Muscle layer of colon (tissue), 2 donors: ENCODE data around the gene ZIC1.
A peak's percentile ranks its signal among the peaks of the same experiment; 100 is the strongest.

Experiments
- H3K27ac ChIP-seq: one replicate; pipeline ENCODE4 v1.7.0; 2013; ENCODE audit warnings: low read depth, mild to moderate bottlenecking, low read length, moderate library complexity
- H3K27me3 ChIP-seq, 2 donors: one replicate each; pipeline ENCODE4 v1.7.0; 2013; ENCODE audit warnings: low read length in 2 of 2, mild to moderate bottlenecking in 2 of 2; ENCODE audit not compliant: insufficient read depth in 2 of 2, control insufficient read depth in 1 of 2
- H3K36me3 ChIP-seq: one replicate; pipeline ENCODE4 v1.7.0; 2013; ENCODE audit warnings: mild to moderate bottlenecking, low read length; ENCODE audit not compliant: insufficient read depth
- H3K4me1 ChIP-seq: one replicate; pipeline ENCODE4 v1.7.0; 2013; ENCODE audit warnings: mild to moderate bottlenecking, low read length; ENCODE audit not compliant: insufficient read depth
- H3K4me3 ChIP-seq, 2 donors: one replicate each; pipeline ENCODE4 v1.7.0; 2013; ENCODE audit warnings: low read length in 2 of 2, low read depth in 1 of 2, mild to moderate bottlenecking in 1 of 2, moderate library complexity in 1 of 2
- H3K9ac ChIP-seq: one replicate; pipeline ENCODE4 v1.7.0; 2013; ENCODE audit warnings: low read length
- H3K9me3 ChIP-seq: one replicate; pipeline ENCODE4 v1.7.0; 2013; ENCODE audit warnings: mild to moderate bottlenecking, low read length
- donor health status: abdominal sarcoma.
- donor health status: Adenocarcinoma of cecum.

The ZIC1 gene

GRCh38 chr3:147391781-147392624 lies 17.2 kb upstream of the ZIC1 start:
- H3K36me3 ChIP-seq = no peaks in the 10 kb centered on the region
- peaks cover 5% of the 10 kb centered on the region for H3K9me3 ChIP-seq
- H3K4me3 ChIP-seq = peak overlapping the region in 1 of 2 donors; percentile 33
- H3K27me3 ChIP-seq = peaks cover 96 to 98% of the 10 kb centered on the region in 2 donors
- H3K27ac ChIP-seq = no peak overlapping the region
- no peak overlapping the region for H3K9ac ChIP-seq
- H3K4me1 ChIP-seq = peaks cover 13% of the 10 kb centered on the region

GRCh38 chr3:147392625-147392946 lies 16.6 kb upstream of the ZIC1 start:
- peaks cover 13% of the 10 kb centered on the region for H3K4me1 ChIP-seq
- no peaks in the 10 kb centered on the region for H3K36me3 ChIP-seq
- H3K9me3 ChIP-seq = peaks cover 5% of the 10 kb centered on the region
- H3K27ac ChIP-seq = no peak overlapping the region
- H3K27me3 ChIP-seq = peaks cover 95 to 98% of the 10 kb centered on the region in 2 donors
- no peak overlapping the region for H3K9ac ChIP-seq
- peak overlapping the region in 1 of 2 donors; percentile 33 for H3K4me3 ChIP-seq

DNA sequence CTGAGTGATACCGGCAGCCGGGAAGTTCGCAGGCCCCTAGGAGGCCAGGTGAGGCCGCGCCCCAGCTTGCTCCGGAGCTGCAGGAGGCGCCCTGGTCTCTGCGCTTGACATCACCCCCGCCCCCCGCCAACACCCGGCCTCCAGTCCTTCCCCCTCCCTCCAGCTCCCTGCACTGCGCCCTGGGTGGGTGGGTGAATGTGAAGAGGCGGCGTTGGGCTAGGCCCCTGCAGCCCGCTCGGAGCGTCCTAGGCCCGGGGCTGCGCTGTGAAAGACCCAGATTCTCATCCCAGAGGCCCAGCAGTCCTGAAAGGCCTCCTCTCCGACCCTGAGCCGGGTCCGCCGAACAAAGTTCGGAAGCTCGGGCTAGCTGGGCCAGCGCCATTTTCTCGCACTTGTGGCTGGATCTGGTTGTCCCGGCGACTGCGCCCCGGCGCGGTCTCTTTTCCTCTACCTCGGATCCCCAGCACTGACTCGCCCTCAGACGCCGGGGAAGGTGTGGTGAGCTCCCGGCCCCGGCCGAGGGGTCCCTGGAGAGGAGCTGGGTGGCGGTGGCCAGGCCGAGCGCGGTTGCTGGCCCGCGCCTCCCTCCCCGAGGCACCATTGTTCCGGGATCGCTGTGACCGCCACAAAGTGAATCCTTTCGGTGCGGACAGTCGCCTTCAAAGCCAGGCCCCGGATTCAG lies 15.8 kb upstream of the ZIC1 start:
- peaks cover 95 to 98% of the 10 kb centered on the region in 2 donors for H3K27me3 ChIP-seq
- peaks cover 13% of the 10 kb centered on the region for H3K4me1 ChIP-seq
- H3K4me3 ChIP-seq = peak overlapping the region in 1 of 2 donors; percentile 27
- H3K9ac ChIP-seq = no peak overlapping the region
- H3K27ac ChIP-seq = no peak overlapping the region
- no peaks in the 10 kb centered on the region for H3K36me3 ChIP-seq
- peaks cover 3% of the 10 kb centered on the region for H3K9me3 ChIP-seq

DNA sequence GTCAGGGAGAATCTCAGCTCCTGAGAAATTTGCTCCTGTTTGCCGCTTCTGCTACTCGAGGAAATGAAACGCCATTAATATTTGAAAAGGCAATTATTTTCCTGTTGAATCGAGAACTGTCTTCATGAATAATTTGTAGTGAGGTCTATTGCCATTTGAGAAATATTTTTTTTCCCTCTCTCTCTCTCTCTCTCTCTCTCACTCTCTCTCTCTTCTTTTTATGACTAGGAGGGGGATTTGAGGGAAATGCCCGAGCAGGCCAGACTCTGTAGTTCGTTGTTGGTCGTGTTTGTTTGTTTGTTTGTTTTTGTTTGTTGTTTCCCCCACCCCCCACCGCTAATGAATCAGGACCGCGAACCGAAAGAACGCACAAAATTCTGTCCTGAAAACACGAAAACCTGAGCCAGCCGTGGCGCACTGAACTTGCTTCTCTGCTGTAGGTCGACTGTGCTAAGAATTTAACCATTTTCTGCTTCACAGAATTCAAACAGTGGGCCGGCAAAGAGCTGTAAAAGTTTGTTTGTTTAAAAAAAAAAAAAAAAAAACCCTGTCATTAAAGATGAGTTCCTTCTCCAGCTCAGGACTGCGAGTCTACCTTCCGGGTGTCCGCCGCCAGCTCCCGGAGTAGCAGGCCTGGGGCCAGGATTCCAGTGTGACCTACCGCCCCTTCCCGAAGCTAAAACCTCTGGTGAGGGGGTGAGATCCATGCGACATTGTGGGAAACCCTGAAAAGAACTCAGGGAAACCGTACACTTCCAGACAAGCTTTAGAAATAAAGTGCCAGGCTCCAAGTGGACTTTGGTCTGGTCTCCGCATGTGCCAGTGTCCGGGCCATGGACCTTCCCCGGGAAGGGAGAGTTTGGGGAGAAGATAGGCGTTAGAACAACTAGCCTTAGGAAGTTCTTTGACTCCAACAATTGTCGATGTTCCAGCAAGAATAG lies 15.0 kb upstream of the ZIC1 start:
- peak overlapping the region in 1 of 2 donors; percentile 27 for H3K4me3 ChIP-seq
- H3K36me3 ChIP-seq = no peaks in the 10 kb centered on the region
- H3K9me3 ChIP-seq = no peaks in the 10 kb centered on the region
- H3K9ac ChIP-seq = no peak overlapping the region
- H3K27ac ChIP-seq = no peak overlapping the region
- peaks cover 13% of the 10 kb centered on the region for H3K4me1 ChIP-seq
- peaks cover 92 to 98% of the 10 kb centered on the region in 2 donors for H3K27me3 ChIP-seq

- H3K4me3 ChIP-seq = no peak overlapping the region
- no peak overlapping the region for H3K27ac ChIP-seq
- H3K9me3 ChIP-seq = no peaks in the 10 kb centered on the region
- no peaks in the 10 kb centered on the region for H3K36me3 ChIP-seq
- H3K27me3 ChIP-seq = peaks cover 86 to 92% of the 10 kb centered on the region in 2 donors
- peaks cover 13% of the 10 kb centered on the region for H3K4me1 ChIP-seq
- H3K9ac ChIP-seq = no peak overlapping the region
Measured at GRCh38 chr3:147394884-147395225, 14.3 kb upstream of the ZIC1 start.

GRCh38 chr3:147395899-147396711 lies 13.1 kb upstream of the ZIC1 start:
- H3K36me3 ChIP-seq = no peaks in the 10 kb centered on the region
- H3K27ac ChIP-seq = no peak overlapping the region
- H3K27me3 ChIP-seq = peaks cover 73 to 83% of the 10 kb centered on the region in 2 donors
- no peak overlapping the region for H3K9ac ChIP-seq
- H3K4me3 ChIP-seq = no peak overlapping the region
- H3K9me3 ChIP-seq = no peaks in the 10 kb centered on the region
- H3K4me1 ChIP-seq = peaks cover 13% of the 10 kb centered on the region

DNA sequence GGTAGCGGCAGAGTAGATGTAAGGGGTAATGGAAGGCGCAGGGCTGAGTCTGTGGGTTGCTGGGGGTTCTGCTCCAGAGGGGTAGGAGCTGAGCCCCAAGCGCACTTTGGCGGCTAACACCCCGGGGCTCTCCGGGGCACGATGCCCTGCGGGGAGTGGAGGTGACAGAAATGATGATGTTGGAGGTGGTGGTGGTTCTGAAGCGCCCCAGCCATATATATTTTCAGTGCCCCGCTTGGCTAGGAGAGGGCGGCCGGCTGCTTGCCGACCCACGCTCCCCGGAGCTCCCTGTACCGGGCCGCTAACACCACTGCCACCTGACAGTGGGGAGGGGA lies 12.5 kb upstream of the ZIC1 start:
- H3K4me1 ChIP-seq = peaks cover 12% of the 10 kb centered on the region

DNA sequence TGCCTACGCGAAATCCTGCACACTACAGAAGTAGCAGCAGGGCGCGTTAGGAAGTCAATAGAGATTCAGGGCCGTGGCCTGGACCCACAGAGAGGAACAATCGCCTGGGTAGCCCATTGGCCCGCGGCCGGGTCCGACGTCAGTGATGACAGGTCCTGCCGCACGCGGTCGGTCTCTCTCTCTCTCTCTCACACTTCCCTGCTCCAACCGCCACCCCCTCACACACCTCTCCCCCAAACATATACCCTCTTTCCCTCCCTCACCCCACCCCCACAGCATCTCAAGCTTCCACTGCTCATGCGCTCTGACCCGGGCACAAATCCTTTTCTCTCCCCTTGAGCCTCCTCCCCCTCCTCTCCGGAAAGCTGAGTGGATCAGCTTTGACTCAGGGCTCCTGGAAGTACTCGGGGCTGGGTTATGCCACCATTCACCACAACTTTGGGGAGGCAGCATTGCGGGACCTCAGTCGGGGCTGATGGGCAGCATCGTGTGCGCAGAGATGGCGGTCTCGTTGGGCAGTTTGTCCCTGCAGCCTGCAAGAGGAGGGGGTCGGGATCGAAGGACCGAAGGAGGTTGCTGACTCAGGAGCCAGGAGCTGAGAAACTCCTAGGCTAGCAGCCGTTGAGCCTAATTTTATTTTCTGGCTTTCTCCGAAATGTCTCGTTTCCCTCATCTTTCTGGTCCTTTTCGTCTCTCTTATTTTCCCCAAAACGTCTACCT lies 11.8 kb upstream of the ZIC1 start:
- H3K27ac ChIP-seq = no peak overlapping the region
- no peak overlapping the region for H3K4me3 ChIP-seq
- no peaks in the 10 kb centered on the region for H3K9me3 ChIP-seq
- no peaks in the 10 kb centered on the region for H3K36me3 ChIP-seq
- peaks cover 66 to 74% of the 10 kb centered on the region in 2 donors for H3K27me3 ChIP-seq
- no peak overlapping the region for H3K9ac ChIP-seq
- H3K4me1 ChIP-seq = peaks cover 6% of the 10 kb centered on the region

More for the DNA sequence above, 12.5 kb upstream of the ZIC1 start:
- H3K27ac ChIP-seq = no peak overlapping the region
- no peaks in the 10 kb centered on the region for H3K36me3 ChIP-seq
- H3K27me3 ChIP-seq = peaks cover 70 to 80% of the 10 kb centered on the region in 2 donors
- no peak overlapping the region for H3K4me3 ChIP-seq
- H3K9ac ChIP-seq = no peak overlapping the region
- H3K9me3 ChIP-seq = no peaks in the 10 kb centered on the region

- Histone ChIP-seq H3K4me3 (no peak overlapping the region), H3K27me3 (peaks cover 61 to 65% of the 10 kb centered on the region in 2 donors), H3K9me3 (no peaks in the 10 kb centered on the region), H3K9ac (no peak overlapping the region), H3K36me3 (no peaks in the 10 kb centered on the region), H3K27ac (no peak overlapping the region), H3K4me1 (peaks cover 6% of the 10 kb centered on the region)
Measured at GRCh38 chr3:147397875-147398812, 11.0 kb upstream of the ZIC1 start.
